HCT116 (cell line): ENCODE data around the gene SETD6. TPM values are rescaled to one million over a fixed set of nuclear protein-coding genes. Genes with fewer than 3 reads are reported as not detected.

Experiments used
- ATAC-seq: fragments of 200-7000 bp; cut with Tn5 transposase; 2 replicates; pipeline ENCODE4 v1.9.1; 2020; ENCODE audit warnings: mild to moderate bottlenecking, moderate library complexity
- BruUV-seq: library from RNA; stranded (reverse); fragments of 400-500 nt; replicated peaks from 2 replicates; lab custom pipeline; 2021; lab: Mats Ljungman, UMichigan
- CTCF ChIA-PET: fragments of 300-600 bp; sonication (Branson Sonifier 250); formaldehyde crosslinking; loops from one replicate; lab custom pipeline; 2021; ENCODE audit warnings: antibody characterized with exemption; lab: Charles Lee
- POLR2A ChIA-PET: fragments of 300-600, 350-600 bp; sonication (Branson Sonifier 250); formaldehyde crosslinking; loops from one replicate; lab custom pipeline; 2021; ENCODE audit warnings: antibody characterized with exemption; lab: Charles Lee
- RAD21 ChIA-PET, 2 experiments: fragments of 300-600 bp; sonication (Branson Sonifier 250); formaldehyde crosslinking; loops; one replicate each; lab custom pipeline; 2023; ENCODE audit warnings: low total read pairs in 2 of 2; ENCODE audit not compliant: uncharacterized antibody in 2 of 2, unreplicated experiment in 2 of 2, low non-redundant PET in 1 of 2; lab: Charles Lee
- DNase-seq: peaks from one replicate; pipeline ENCODE4 v3.0.0-alpha.2; 2010; ENCODE audit warnings: low read depth, low spot score
- H2AFZ ChIP-seq: fragments of 200-600 bp; shearing (Covaris generic), sonication (generic); 2 replicates; pipeline ENCODE4 v1.6.1; 2017; ENCODE audit warnings: low read depth, mixed run types, mixed read lengths, antibody characterized with exemption, low read length; ENCODE audit not compliant: poor library complexity, severe bottlenecking
- H3K27ac ChIP-seq: 2 replicates; pipeline ENCODE4 v1.5.1; 2012; ENCODE audit warnings: low read depth, low read length
- H3K27me3 ChIP-seq: fragments of 200-600 bp; sonication (generic); 2 replicates; pipeline ENCODE4 v1.6.1; 2016; ENCODE audit warnings: mixed run types, low read length, mixed read lengths; ENCODE audit not compliant: insufficient read depth
- H3K36me3 ChIP-seq, 2 experiments: fragments of 200-500 bp in 1 of 2; fragments of 200-600 bp in 1 of 2; sonication (Bioruptor generic) in 1 of 2; sonication (generic) in 1 of 2; 2 replicates each; pipeline versions ENCODE4 v1.5.1 to v1.6.1; 2014 to 2016; ENCODE audit warnings: low read length in 2 of 2, inconsistent platforms in 1 of 2, mixed read lengths in 1 of 2, mixed run types in 1 of 2; ENCODE audit not compliant: insufficient read depth in 2 of 2, control insufficient read depth in 1 of 2
- H3K4me1 ChIP-seq, 2 experiments: fragments of 200-600 bp in 1 of 2; sonication (generic) in 1 of 2; 2 replicates each; pipeline versions ENCODE4 v1.5.1 to v1.6.1; 2012 to 2017; ENCODE audit warnings: low read length in 2 of 2, inconsistent platforms in 1 of 2, mild to moderate bottlenecking in 1 of 2, mixed read lengths in 1 of 2, mixed run types in 1 of 2, moderate library complexity in 1 of 2; ENCODE audit not compliant: insufficient read depth in 2 of 2, control insufficient read depth in 1 of 2
- H3K4me2 ChIP-seq: fragments of 200-600 bp; sonication (generic); 2 replicates; pipeline ENCODE4 v1.6.1; 2017; ENCODE audit warnings: mixed run types, low read length, mixed read lengths
- H3K4me3 ChIP-seq, 2 experiments: fragments of 200-600 bp in 1 of 2; sonication (generic) in 1 of 2; replicated peaks in 1 of 2; 2 replicates each; pipeline ENCODE4 v1.5.1; 2011 to 2016; ENCODE audit warnings: low read length in 2 of 2, control low read depth in 1 of 2, low read depth in 1 of 2, mild to moderate bottlenecking in 1 of 2, mixed read lengths in 1 of 2, mixed run types in 1 of 2
- H3K79me2 ChIP-seq: fragments of 200-600 bp; sonication (generic); 2 replicates; pipeline ENCODE4 v1.6.1; 2017; ENCODE audit warnings: mild to moderate bottlenecking, mixed run types, low read length, moderate library complexity, mixed read lengths; ENCODE audit not compliant: insufficient read depth
- H3K9ac ChIP-seq: fragments of 200-600 bp; sonication (generic); 2 replicates; pipeline ENCODE4 v1.6.1; 2016; ENCODE audit warnings: low read length, mixed read lengths
- H3K9me2 ChIP-seq: fragments of 200-600 bp; sonication (generic), shearing (Covaris generic); 2 replicates; pipeline ENCODE4 v1.6.1; 2017; ENCODE audit warnings: mixed run types, mild to moderate bottlenecking, moderate library complexity; ENCODE audit not compliant: insufficient read depth
- H3K9me3 ChIP-seq, 2 experiments: fragments of 200-500 bp in 1 of 2; fragments of 200-600 bp in 1 of 2; sonication (Bioruptor generic) in 1 of 2; sonication (generic) in 1 of 2; 2 replicates each; pipeline ENCODE4 v1.6.1; 2014 to 2017; ENCODE audit warnings: low read length in 2 of 2, mixed read lengths in 2 of 2, inconsistent platforms in 1 of 2, low read depth in 1 of 2, mild to moderate bottlenecking in 1 of 2, mixed run types in 1 of 2, moderate library complexity in 1 of 2; ENCODE audit not compliant: control insufficient read depth in 1 of 2, insufficient read depth in 1 of 2
- H4K20me1 ChIP-seq: fragments of 200-600 bp; sonication (generic), shearing (Covaris generic); 2 replicates; pipeline ENCODE4 v1.6.1; 2017; ENCODE audit warnings: mixed run types, mild to moderate bottlenecking, moderate library complexity; ENCODE audit not compliant: insufficient read depth
- CBX3 ChIP-seq: IDR thresholded peaks from 2 replicates; pipeline ENCODE4 v1.6.1; 2012; ENCODE audit warnings: low read depth
- CEBPB ChIP-seq: IDR thresholded peaks from 2 replicates; pipeline ENCODE4 v1.6.1; 2012; ENCODE audit warnings: low read depth
- EGR1 ChIP-seq: IDR thresholded peaks from 2 replicates; pipeline ENCODE4 v1.6.1; 2012; ENCODE audit warnings: low read depth
- ELF1 ChIP-seq: IDR thresholded peaks from 2 replicates; pipeline ENCODE4 v1.6.1; 2012; ENCODE audit warnings: low read depth, borderline replicate concordance
- EZH2 ChIP-seq: fragments of 200-600 bp; sonication (generic); IDR thresholded peaks from 2 replicates; pipeline ENCODE4 v1.6.1; 2017; ENCODE audit warnings: antibody characterized with exemption, mixed run types
- FOSL1 ChIP-seq: IDR thresholded peaks from 2 replicates; pipeline ENCODE4 v1.6.1; 2012; ENCODE audit warnings: low read depth
- JUND ChIP-seq: IDR thresholded peaks from 2 replicates; pipeline ENCODE4 v1.6.1; 2012
- MAX ChIP-seq: IDR thresholded peaks from 2 replicates; pipeline ENCODE4 v1.6.1; 2012
- POLR2A ChIP-seq: IDR thresholded peaks from 2 replicates; pipeline ENCODE4 v1.7.0; 2011; ENCODE audit warnings: borderline replicate concordance; ENCODE audit not compliant: insufficient read depth, insufficient read length; ENCODE audit errors: extremely low read depth
- RAD21 ChIP-seq: IDR thresholded peaks from 2 replicates; pipeline ENCODE4 v1.6.1; 2012; ENCODE audit warnings: low read depth, mild to moderate bottlenecking
- SIN3A ChIP-seq: IDR thresholded peaks from 2 replicates; pipeline ENCODE4 v1.6.1; 2012; ENCODE audit warnings: low read depth
- SP1 ChIP-seq: IDR thresholded peaks from 2 replicates; pipeline ENCODE4 v1.6.1; 2012; ENCODE audit warnings: low read depth
- SRF ChIP-seq: IDR thresholded peaks from 2 replicates; pipeline ENCODE4 v1.6.1; 2012; ENCODE audit warnings: low read depth
- TCF7L2 ChIP-seq: IDR thresholded peaks from 2 replicates; pipeline ENCODE4 v1.7.0; 2011; ENCODE audit warnings: borderline replicate concordance, inconsistent platforms; ENCODE audit not compliant: insufficient read depth, insufficient read length; ENCODE audit errors: extremely low read depth
- YY1 ChIP-seq: IDR thresholded peaks from 2 replicates; pipeline ENCODE4 v1.6.1; 2011; ENCODE audit warnings: low read length, low read depth, moderate library complexity, mild to moderate bottlenecking; ENCODE audit not compliant: insufficient replicate concordance; ENCODE audit errors: extremely low read depth
- ZNF274 ChIP-seq: fragments of 200-500 bp; sonication (Bioruptor generic); IDR thresholded peaks from 2 replicates; pipeline ENCODE4 v1.6.1; 2014; ENCODE audit warnings: mild to moderate bottlenecking, low read depth, low read length, inconsistent platforms
- intact Hi-C: fragments of 100-400 bp; cut with micrococcal nuclease; formaldehyde crosslinking; loops from 2 replicates; pipeline ENCODE4 v1.10.0; 2022
- total RNA-seq: library from RNA; stranded (reverse); gene quantifications from one replicate; pipeline ENCODE4 v1.2.1, GENCODE V29; 2021; ENCODE audit not compliant: unreplicated experiment
- TF ChIP-seq, protein P1 (sequence below): IDR thresholded peaks from 2 replicates; pipeline ENCODE4 v1.6.1; 2012

SETD6 gene
- total RNA-seq, 1 experiment from 2014 or later = 26.6 TPM

GRCh38 chr16:58472827-58473226 is 42.5 kb upstream of the SETD6 start:
- Histone ChIP-seq H3K79me2 (no peaks in the 10 kb centered on the region), H3K4me2 (no peak overlapping the region), H3K9me3 (no peaks in the 10 kb centered on the region), H4K20me1 (no peaks in the 10 kb centered on the region), H3K27ac (no peak overlapping the region), H2AFZ (no peak overlapping the region), H3K4me1 (no peaks in the 10 kb centered on the region), H3K9me2 (no peaks in the 10 kb centered on the region), H3K36me3 (no peaks in the 10 kb centered on the region), H3K27me3 (no peaks in the 10 kb centered on the region), H3K4me3 (no peak overlapping the region), H3K9ac (no peak overlapping the region)
- DNase-seq (no peak), ATAC-seq (no peak)
- BruUV-seq = no TSS peak
- RAD21 ChIA-PET = no interaction called here
- no peak for TF ChIP-seq CEBPB
- no peak for TF ChIP-seq SP1
- no peak for TF ChIP-seq CBX3
- no peak for TF ChIP-seq EZH2
- no peak for TF ChIP-seq RAD21
- TF ChIP-seq FOSL1 = no peak
- TF ChIP-seq SRF = no peak
- no peak for TF ChIP-seq TCF7L2
- TF ChIP-seq MAX = no peak
- TF ChIP-seq YY1 = no peak
- TF ChIP-seq JUND = no peak
- no peak for TF ChIP-seq EGR1
- no peak for TF ChIP-seq POLR2A
- TF ChIP-seq, protein P1, sequence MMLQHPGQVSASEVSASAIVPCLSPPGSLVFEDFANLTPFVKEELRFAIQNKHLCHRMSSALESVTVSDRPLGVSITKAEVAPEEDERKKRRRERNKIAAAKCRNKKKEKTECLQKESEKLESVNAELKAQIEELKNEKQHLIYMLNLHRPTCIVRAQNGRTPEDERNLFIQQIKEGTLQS = no peak
- no peak for TF ChIP-seq SIN3A
- CTCF ChIA-PET = no interaction called here
- intact Hi-C loops = no loop called here
- POLR2A ChIA-PET = no interaction called here

- CTCF ChIA-PET = no interaction called here
- POLR2A ChIA-PET = no interaction called here
These were observed 41.0 kb upstream of the SETD6 start for GRCh38 chr16:58474296-58474695.

More at GRCh38 chr16:58474296-58474695, 41.0 kb upstream of the SETD6 start:
- no peak overlapping the region for H2AFZ ChIP-seq
- TF ChIP-seq YY1 (no peak), RAD21 (no peak), SIN3A (no peak), JUND (no peak), TCF7L2 (no peak), ZNF274 (no peak), FOSL1 (no peak), ELF1 (no peak)
- TF ChIP-seq, protein P1 = no peak
- H3K36me3 ChIP-seq = no peaks in the 10 kb centered on the region
- H3K9ac ChIP-seq = no peak overlapping the region
- DNase-seq (no peak), ATAC-seq (no peak)
- H3K9me2 ChIP-seq = no peaks in the 10 kb centered on the region
- no peaks in the 10 kb centered on the region for H3K9me3 ChIP-seq
- H4K20me1 ChIP-seq = no peaks in the 10 kb centered on the region
- RAD21 ChIA-PET = no interaction called here
- no peak overlapping the region for H3K4me3 ChIP-seq
- no peaks in the 10 kb centered on the region for H3K79me2 ChIP-seq
- H3K27ac ChIP-seq = no peak overlapping the region
- no TSS peak for BruUV-seq
- H3K4me2 ChIP-seq = no peak overlapping the region
- intact Hi-C loops = no loop called here
- no peaks in the 10 kb centered on the region for H3K27me3 ChIP-seq
- no peaks in the 10 kb centered on the region for H3K4me1 ChIP-seq
